K562 (cell line): ENCODE measurements around the gene ARHGEF4. TPM values are rescaled to one million over a fixed set of nuclear protein-coding genes. Genes with fewer than 3 reads are reported as not detected.

Source experiments
- ATAC-seq: fragments of 200-7000 bp; cut with Tn5 transposase; 3 replicates; pipeline ENCODE4 v1.9.1; 2020; ENCODE audit warnings: moderate library complexity
- BruUV-seq: library from RNA; stranded (reverse); fragments of 400-500 nt; replicated peaks from 2 replicates; lab custom pipeline; 2021; lab: Mats Ljungman, UMichigan
- CTCF ChIA-PET: fragments of 300-600 bp; formaldehyde crosslinking; extraction: SDS; loops from one replicate; lab custom pipeline; 2021; ENCODE audit warnings: low intra/inter-chr PET ratio; lab: Yijun Ruan, JAX
- POLR2A ChIA-PET: fragments of 300-600, 350-650 bp; sonication (Branson Sonifier 250); formaldehyde crosslinking; extraction: SDS; loops from one replicate; lab custom pipeline; 2021; ENCODE audit warnings: antibody characterized with exemption, inconsistent platforms; lab: Yijun Ruan, JAX
- DNase-seq, 4 experiments: peaks; one replicate each; pipeline versions ENCODE4 v3.0.0 to v3.0.0-alpha.2; 2011 to 2018; ENCODE audit warnings: low spot score in 3 of 4, mixed read lengths in 3 of 4; ENCODE audit errors: extremely low read depth in 1 of 4
- FAIRE-seq: peaks from 2 replicates; lab custom pipeline; 2011; peaks lifted over from hg19 to GRCh38; lab: Jason Lieb, UNC
- H2AFZ ChIP-seq: 2 replicates; pipeline ENCODE4 v1.6.0; 2011; ENCODE audit warnings: low read depth, low read length, control low read depth, inconsistent platforms
- H3K27ac ChIP-seq: fragments of 200-600 bp; 3 replicates; pipeline ENCODE4 v1.8.0; 2011; ENCODE audit warnings: low read depth, mild to moderate bottlenecking, control low read depth, inconsistent platforms, low read length, moderate library complexity, mixed read lengths; ENCODE audit errors: extremely low read depth
- H3K27me3 ChIP-seq, 2 experiments: fragments of 300-600 bp in 1 of 2; 2 replicates in 1 of 2; 3 replicates in 1 of 2; pipeline versions ENCODE4 v1.6.0 to v1.8.0; 2011; ENCODE audit warnings: inconsistent platforms in 2 of 2, low read length in 2 of 2, mild to moderate bottlenecking in 1 of 2, mixed read lengths in 1 of 2, moderate library complexity in 1 of 2; ENCODE audit not compliant: control insufficient read depth in 2 of 2, insufficient read depth in 2 of 2
- H3K36me3 ChIP-seq: fragments of 300-600 bp; 3 replicates; pipeline ENCODE4 v1.8.0; 2011; ENCODE audit warnings: mild to moderate bottlenecking, low read length, inconsistent platforms; ENCODE audit not compliant: control insufficient read depth, insufficient read depth
- H3K4me1 ChIP-seq, 2 experiments: fragments of 200-600 bp in 1 of 2; replicated peaks in 1 of 2; 2 replicates in 1 of 2; 3 replicates in 1 of 2; pipeline versions ENCODE4 v1.5.1 to v1.8.0; 2011; ENCODE audit warnings: inconsistent platforms in 2 of 2, low read length in 2 of 2, mild to moderate bottlenecking in 1 of 2, mixed read lengths in 1 of 2, moderate library complexity in 1 of 2; ENCODE audit not compliant: control insufficient read depth in 2 of 2, insufficient read depth in 2 of 2
- H3K4me2 ChIP-seq: 2 replicates; pipeline ENCODE4 v1.6.1; 2011; ENCODE audit warnings: low read length, control low read depth, inconsistent platforms, mixed read lengths; ENCODE audit not compliant: insufficient read depth
- H3K4me3 ChIP-seq: fragments of 200-600 bp; sonication (generic), shearing (Covaris generic); 2 replicates; pipeline ENCODE4 v1.5.1; 2016; ENCODE audit warnings: control low read depth, inconsistent platforms
- H3K79me2 ChIP-seq: fragments of 200-600 bp; 3 replicates; pipeline ENCODE4 v1.8.0; 2011; ENCODE audit warnings: low read length, inconsistent platforms; ENCODE audit not compliant: control insufficient read depth, insufficient read depth
- H3K9ac ChIP-seq, 2 experiments: 2 replicates each; pipeline versions ENCODE4 v1.6.0 to v1.6.1; 2011; ENCODE audit warnings: low read depth in 2 of 2, low read length in 2 of 2, control low read depth in 1 of 2, inconsistent platforms in 1 of 2, mild to moderate bottlenecking in 1 of 2, mixed read lengths in 1 of 2; ENCODE audit not compliant: insufficient read depth in 1 of 2
- H3K9me1 ChIP-seq: one replicate; pipeline ENCODE4 v1.6.0; 2011; ENCODE audit warnings: inconsistent platforms, mild to moderate bottlenecking, low read length, moderate library complexity; ENCODE audit not compliant: control insufficient read depth, insufficient read depth
- H3K9me3 ChIP-seq: replicated peaks from 2 replicates; pipeline ENCODE4 v1.5.1; 2011; ENCODE audit warnings: low read depth, low read length, inconsistent platforms; ENCODE audit not compliant: control insufficient read depth, insufficient read depth
- H4K20me1 ChIP-seq: replicated peaks from 2 replicates; pipeline ENCODE4 v1.6.1; 2011; ENCODE audit warnings: low read length, inconsistent platforms, mixed read lengths; ENCODE audit not compliant: control insufficient read depth, insufficient read depth
- BCLAF1 ChIP-seq, 2 experiments: fragments of 450-650 bp in 1 of 2; IDR thresholded peaks; 2 replicates each; pipeline ENCODE4 v1.6.1; 2011 to 2017; ENCODE audit warnings: low read depth in 2 of 2, antibody characterized with exemption in 1 of 2, borderline replicate concordance in 1 of 2, low read length in 1 of 2, mild to moderate bottlenecking in 1 of 2, mixed read lengths in 1 of 2; ENCODE audit not compliant: control insufficient read depth in 1 of 2
- HMBOX1 ChIP-seq: sonication (generic); IDR thresholded peaks from 2 replicates; pipeline ENCODE4 v1.6.1; 2016
- HNRNPK ChIP-seq: fragments of 200-400 bp; formaldehyde crosslinking; IDR thresholded peaks from one replicate; pipeline ENCODE4 v1.6.1; 2018; ENCODE audit warnings: mild to moderate bottlenecking, low read depth, low read length; ENCODE audit not compliant: poor library complexity, severe bottlenecking
- TARDBP ChIP-seq: fragments of 450-650 bp; IDR thresholded peaks from 2 replicates; pipeline ENCODE4 v1.6.1; 2016
- YBX1 ChIP-seq: fragments of 450-650 bp; IDR thresholded peaks from 2 replicates; pipeline ENCODE4 v1.7.1; 2016; ENCODE audit warnings: mild to moderate bottlenecking
- ZNF146 ChIP-seq: IDR thresholded peaks from one replicate; pipeline ENCODE4 v1.6.1; 2018; ENCODE audit warnings: missing compliant biosample characterization; ENCODE audit not compliant: unreplicated experiment
- ZNF184 ChIP-seq: sonication (generic); formaldehyde crosslinking; IDR thresholded peaks from 2 replicates; pipeline ENCODE4 v1.5.0; 2020; ENCODE audit warnings: missing genetic modification reagents
- WGBS: fragments of 100-300 bp; shearing (Covaris generic); methylation state at CpG from one replicate; pipeline ENCODE4 v1.1.6; 2016; ENCODE audit warnings: low coverage, mixed read lengths; ENCODE audit not compliant: insufficient coverage; ENCODE audit errors: missing lambda C conversion rate; 5-methylcytosine and 5-hydroxymethylcytosine counted together
- in situ Hi-C: fragments of 300-500 bp; cut with MboI; formaldehyde crosslinking; loops from 4 replicates; pipeline ENCODE4 v1.15.0; 2018; ENCODE audit warnings: inconsistent platforms, mixed read lengths
- intact Hi-C: fragments of 100-400 bp; cut with micrococcal nuclease; formaldehyde crosslinking; loops from 2 replicates; pipeline ENCODE4 v1.14.2; 2022
- polyA plus RNA-seq, 8 experiments: library from polyadenylated mRNA; depleted of rRNA in 4 of 8; stranded (reverse) in 5 of 8; unstranded in 3 of 8; fragments of >200 nt; fragmentation: Nextera tagmentation in 2 of 8; fragmentation: Illumina TruSeq in 1 of 8; extraction: Ambion mirVana in 2 of 8; extraction: Trizol in 1 of 8; gene quantifications; 2 replicates each; pipeline versions ENCODE4 v1.2.1 to v1.2.3, GENCODE V29; 2011 to 2014; ENCODE audit warnings: inconsistent platforms in 1 of 8, missing spikeins in 1 of 8
- total RNA-seq, 7 experiments: library from RNA; depleted of rRNA in 6 of 7; stranded (reverse); fragments of >200 nt in 6 of 7; fragmentation: Illumina TruSeq in 2 of 7; extraction: Trizol in 2 of 7; gene quantifications; 2 replicates each; pipeline versions ENCODE4 v1.2.1 to v1.2.3, GENCODE V29; 2011 to 2021; ENCODE audit warnings: low replicate concordance in 1 of 7
- TF ChIP-seq, protein P1 (sequence below): fragments of 250-450 bp; sonication (Bioruptor Pico); IDR thresholded peaks from 2 replicates; pipeline ENCODE4 v1.5.1; 2021; ENCODE audit warnings: mild to moderate bottlenecking
- TF ChIP-seq, protein P2 (sequence below): sonication (generic); formaldehyde crosslinking; IDR thresholded peaks from 2 replicates; pipeline ENCODE4 v1.8.0; 2022; ENCODE audit warnings: missing genetic modification reagents, mild to moderate bottlenecking, moderate library complexity, borderline replicate concordance
- TF ChIP-seq, protein P3 (sequence below): sonication (generic); formaldehyde crosslinking; IDR thresholded peaks from 2 replicates; pipeline ENCODE4 v1.8.0; 2022; ENCODE audit warnings: mild to moderate bottlenecking, missing genetic modification reagents

ARHGEF4 gene
- total and polyA plus RNA-seq, 9 of the 15 experiments (the other 6 are each of a cell fraction or from before 2014, with no cell fraction given) = not detected

DNA sequence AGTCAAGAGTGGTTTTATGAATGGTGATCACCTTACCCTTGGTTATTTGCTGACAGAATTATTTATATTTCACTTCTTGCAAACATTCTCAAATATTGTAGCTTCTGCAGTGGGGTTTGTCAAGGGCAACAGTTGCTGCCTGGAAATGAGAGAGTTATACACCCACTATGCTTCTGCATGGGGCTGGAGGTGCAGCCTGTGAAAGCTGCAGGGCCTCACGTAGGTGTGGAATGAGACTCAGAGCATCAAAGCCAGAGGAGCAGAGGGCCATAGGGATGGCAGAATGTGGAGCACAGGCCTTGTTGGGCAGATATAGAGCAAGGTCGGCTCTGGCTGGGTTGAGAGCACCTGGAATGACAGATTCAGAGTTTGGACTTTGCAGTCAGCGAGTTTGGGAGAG, 128.2 kb downstream of the ARHGEF4 start:
- ATAC-seq = no peak

More for the DNA sequence above, 128.2 kb downstream of the ARHGEF4 start:
- in situ Hi-C loops = no loop called here
- no peak overlapping the region for H3K4me2 ChIP-seq
- H3K79me2 ChIP-seq = no peaks in the 10 kb centered on the region
- no peak overlapping the region for H3K9ac ChIP-seq
- no peak overlapping the region for H2AFZ ChIP-seq
- POLR2A ChIA-PET = interaction anchor here (0.9 kb wide), 1 partner anchor 188 kb away, joined by 3 read pairs; no protein-coding TSS in a partner anchor
- no TSS peak for BruUV-seq
- 0% methylated on average over 3 of the region's 3 CpGs for WGBS
- H3K36me3 ChIP-seq = no peaks in the 10 kb centered on the region
- peaks cover 23 to 66% of the 10 kb centered on the region in 2 experiments for H3K27me3 ChIP-seq
- H3K4me1 ChIP-seq = peaks cover 0 to 5% of the 10 kb centered on the region in 2 experiments; a peak in 2 of 5 replicates
- TF ChIP-seq BCLAF1 (IDR thresholded peaks at IDR 0.05; ENCODE audit: borderline replicate concordance in 1 of 2, control insufficient read depth in 1 of 2, low read depth in 2 of 2, low read length in 1 of 2) = no peak
- TF ChIP-seq, protein P1, sequence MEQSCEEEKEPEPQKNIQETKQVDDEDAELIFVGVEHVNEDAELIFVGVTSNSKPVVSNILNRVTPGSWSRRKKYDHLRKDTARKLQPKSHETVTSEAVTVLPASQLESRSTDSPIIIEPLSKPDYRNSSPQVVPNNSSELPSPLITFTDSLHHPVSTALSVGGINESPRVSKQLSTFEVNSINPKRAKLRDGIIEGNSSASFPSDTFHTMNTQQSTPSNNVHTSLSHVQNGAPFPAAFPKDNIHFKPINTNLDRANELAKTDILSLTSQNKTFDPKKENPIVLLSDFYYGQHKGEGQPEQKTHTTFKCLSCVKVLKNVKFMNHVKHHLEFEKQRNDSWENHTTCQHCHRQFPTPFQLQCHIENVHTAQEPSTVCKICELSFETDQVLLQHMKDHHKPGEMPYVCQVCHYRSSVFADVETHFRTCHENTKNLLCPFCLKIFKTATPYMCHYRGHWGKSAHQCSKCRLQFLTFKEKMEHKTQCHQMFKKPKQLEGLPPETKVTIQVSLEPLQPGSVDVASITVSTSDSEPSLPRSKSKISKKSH (CRISPR knock-in tag) = no peak
- TF ChIP-seq TARDBP = no peak
- TF ChIP-seq, protein P2, sequence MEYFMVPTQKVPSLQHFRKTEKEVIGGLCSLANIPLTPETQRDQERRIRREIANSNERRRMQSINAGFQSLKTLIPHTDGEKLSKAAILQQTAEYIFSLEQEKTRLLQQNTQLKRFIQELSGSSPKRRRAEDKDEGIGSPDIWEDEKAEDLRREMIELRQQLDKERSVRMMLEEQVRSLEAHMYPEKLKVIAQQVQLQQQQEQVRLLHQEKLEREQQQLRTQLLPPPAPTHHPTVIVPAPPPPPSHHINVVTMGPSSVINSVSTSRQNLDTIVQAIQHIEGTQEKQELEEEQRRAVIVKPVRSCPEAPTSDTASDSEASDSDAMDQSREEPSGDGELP (CRISPR knock-in tag) = no peak
- TF ChIP-seq ZNF184 = no peak
- TF ChIP-seq HNRNPK = no peak
- no peak for TF ChIP-seq ZNF146 (CRISPR knock-in tag)
- TF ChIP-seq YBX1 = no peak
- no peak for TF ChIP-seq HMBOX1
- TF ChIP-seq, protein P3, sequence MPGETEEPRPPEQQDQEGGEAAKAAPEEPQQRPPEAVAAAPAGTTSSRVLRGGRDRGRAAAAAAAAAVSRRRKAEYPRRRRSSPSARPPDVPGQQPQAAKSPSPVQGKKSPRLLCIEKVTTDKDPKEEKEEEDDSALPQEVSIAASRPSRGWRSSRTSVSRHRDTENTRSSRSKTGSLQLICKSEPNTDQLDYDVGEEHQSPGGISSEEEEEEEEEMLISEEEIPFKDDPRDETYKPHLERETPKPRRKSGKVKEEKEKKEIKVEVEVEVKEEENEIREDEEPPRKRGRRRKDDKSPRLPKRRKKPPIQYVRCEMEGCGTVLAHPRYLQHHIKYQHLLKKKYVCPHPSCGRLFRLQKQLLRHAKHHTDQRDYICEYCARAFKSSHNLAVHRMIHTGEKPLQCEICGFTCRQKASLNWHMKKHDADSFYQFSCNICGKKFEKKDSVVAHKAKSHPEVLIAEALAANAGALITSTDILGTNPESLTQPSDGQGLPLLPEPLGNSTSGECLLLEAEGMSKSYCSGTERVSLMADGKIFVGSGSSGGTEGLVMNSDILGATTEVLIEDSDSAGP = no peak
- TF ChIP-seq, all 486 proteins: peak for 0
- Histone ChIP-seq H3K4me3 (no peak overlapping the region), H3K9me3 (no peaks in the 10 kb centered on the region), H3K27ac (no peak overlapping the region), H4K20me1 (no peaks in the 10 kb centered on the region), H3K9me1 (no peaks in the 10 kb centered on the region)
- intact Hi-C loops = no loop called here
- CTCF ChIA-PET = no interaction called here
- no peak for DNase-seq
- no peak for FAIRE-seq
